ENCODE results near the gene STX3.
"Not testable (repeated sequence)": the region's sequence is repeated elsewhere in the genome, so short reads cannot be mapped to it uniquely, and the experiment has no call there.

The STX3 gene

DNA sequence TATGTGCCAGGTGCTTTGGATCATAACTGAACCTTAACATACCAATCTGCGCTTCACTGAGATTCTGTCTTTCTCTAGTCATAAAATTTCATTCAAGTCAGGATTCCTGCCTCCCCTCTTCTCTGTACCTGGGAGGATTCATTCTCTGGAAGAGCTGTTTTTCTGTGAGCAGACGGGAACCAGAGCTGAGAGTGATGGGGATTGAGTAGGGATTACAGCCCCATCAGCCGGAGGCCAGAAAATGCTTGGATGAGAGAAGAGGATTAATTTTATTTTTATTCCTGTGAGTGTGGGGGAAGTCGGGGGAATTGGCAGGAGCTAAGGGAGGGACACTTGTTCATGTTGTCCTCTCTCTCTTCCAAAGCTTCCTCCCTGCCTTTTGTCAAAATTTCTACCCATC is 4.7 kb downstream of the STX3 start:
- no peak for DNase-seq

DNA sequence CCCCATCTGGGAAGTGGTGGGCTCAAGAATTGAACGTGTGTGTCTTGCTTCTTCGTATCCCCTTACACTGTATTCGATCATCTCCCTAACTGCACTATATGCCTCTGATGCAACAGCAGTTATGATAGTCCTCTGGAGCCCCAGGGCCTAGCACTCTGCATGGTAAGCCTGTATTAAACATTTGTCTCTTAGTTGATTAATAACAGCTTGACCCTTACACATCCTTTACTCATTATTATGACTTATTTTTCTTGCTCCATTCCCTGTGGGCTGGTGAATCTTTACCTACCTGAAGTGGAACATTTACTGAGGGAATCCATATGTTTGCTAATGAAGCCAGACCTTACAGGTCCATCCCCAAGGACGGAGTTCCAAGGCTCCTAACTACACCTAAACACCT is 5.6 kb downstream of the STX3 start:
- no peak for DNase-seq

DNA sequence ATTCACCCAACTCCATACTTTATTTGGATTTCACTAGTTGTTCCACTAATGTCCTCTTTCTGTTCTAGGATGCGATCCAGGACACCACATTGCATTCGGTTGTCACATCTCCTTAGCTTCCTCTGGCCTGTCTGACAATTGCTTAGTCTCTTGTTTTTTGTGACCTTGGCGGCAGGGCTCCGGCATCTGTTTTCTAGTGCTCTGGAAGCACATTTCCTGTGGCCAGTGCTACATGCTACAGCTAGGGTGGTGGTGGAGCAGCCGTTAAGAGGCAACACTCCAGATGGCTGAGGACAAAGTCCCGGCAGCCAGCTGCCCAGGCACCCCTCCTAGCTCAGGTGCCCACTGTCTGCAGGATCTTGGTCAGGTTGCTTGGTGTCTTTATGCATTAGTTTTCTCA is 6.8 kb downstream of the STX3 start:
- no peak for DNase-seq

DNA sequence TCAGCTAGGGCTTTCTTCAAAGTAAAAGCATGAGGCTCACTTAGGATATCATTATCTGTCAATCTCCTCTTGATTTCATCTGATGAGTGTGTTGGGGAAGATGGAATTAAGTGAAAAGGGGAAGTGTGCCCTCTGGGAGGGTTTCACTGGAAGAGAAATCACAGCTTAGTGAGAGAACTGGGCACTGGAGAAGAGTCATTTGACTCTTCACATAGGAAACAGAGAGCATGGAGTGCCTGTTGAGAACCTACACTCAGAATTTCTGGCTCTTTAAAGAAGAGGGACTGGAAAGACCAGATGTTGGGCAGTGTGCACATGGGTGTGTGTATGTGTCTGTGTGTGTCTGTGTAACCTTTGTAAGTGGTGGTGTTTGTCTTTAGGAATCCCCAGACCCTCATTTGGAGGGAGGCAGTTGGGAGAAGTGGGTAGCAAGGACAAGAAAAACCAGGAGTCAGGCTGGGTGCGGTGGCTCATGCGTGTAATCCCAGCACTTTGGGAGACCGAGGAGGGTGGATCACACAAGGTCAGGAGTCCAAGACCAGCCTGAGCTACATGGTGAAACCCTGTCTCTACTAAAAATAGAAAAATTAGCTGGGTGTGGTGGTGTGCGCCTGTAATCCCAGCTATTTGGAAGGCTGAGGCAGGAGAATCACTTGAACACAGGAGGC is 10.0 kb downstream of the STX3 start:
- no peak for DNase-seq

DNA sequence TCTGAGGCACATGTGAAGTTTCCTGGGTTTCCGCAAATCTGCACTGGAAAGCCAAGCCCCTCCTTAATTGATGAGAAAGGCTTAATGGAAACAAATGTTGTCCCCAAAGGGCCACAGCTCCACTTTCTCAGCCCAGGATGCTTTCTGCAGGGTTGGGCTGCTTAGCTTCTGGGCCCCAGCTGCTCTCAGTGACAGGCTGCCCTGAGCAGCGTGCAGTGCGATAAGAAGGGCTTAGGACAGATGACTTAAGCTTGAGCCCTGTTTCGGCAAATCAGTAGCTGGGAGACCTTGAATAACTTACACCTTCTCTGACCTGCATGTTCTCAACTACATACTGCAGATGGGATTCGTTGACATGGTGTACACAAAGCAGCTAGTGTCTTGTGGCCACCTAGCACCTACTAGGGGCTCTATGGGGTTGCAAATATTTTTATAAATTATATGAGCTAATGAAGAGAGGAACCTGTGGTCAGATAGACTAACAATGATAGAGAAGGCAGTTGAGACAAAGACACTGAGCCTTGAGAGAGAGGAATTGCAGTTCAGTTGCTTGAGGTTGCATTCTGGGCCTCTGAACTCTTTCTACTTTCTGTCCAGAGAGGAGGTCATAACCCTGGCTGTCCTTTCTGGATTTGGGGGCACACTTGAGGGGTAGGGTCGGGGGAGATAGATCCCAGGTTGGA is 11.5 kb downstream of the STX3 start:
- DNase-seq = no peak

DNA sequence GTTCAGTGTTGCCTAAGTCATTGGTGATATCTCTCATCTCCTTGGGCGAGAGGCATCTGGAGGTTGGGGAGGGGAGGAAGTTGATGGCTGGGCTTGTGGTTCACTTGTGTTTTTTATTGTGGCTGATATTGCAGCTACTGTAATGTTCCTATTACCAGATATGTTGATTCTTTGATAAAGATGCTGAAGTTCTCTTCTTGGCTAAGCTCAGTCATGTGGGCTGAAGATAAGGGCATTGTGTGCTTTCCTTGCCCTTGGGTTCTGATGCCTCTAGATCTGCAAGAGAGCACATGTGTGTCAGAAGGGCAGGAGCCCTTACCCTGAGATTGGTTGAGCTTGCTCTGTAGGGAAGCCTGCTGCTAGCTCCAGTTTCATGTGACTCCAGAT is 12.0 kb downstream of the STX3 start:
- no peak for DNase-seq

DNA sequence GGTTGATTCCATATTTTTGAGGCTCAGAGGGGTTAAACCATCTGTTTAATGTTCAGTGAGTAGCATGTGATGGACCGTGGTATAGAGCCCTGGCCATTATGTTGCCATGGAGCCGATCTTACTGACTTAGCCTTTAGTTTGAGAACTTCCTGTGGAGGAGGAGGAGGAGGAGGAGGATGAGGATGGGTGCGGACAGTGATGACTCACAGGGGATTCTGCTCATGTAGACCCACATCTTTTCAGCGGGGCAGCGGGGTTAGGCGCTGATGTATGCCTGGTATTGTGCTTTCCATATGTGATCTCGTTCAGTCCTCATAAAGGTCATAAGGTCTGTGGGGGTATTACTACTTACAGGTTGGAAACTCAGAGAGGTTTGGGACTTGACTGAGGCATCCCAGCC is 13.9 kb downstream of the STX3 start:
- no peak for DNase-seq

DNA sequence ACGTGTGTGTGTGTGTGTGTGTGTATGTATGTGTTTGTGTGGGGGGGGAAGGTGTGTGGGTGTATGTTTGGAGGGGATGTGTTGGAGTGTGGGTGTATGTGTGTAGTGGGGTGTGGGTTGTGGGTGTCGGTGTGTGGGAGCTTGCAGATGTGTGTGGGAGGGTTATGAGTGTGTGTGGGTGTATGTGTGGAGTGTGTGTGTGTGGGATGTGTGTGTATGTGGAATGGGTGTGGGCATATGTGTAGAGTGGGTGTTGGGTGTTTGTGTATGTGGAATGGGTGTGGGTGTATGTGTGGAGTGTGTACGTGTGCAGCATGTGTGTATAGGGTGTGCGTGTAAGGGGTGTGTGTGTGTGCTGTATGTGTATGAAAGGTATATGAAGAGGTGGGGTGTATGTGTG is 14.7 kb downstream of the STX3 start:
- no peak for DNase-seq

DNA sequence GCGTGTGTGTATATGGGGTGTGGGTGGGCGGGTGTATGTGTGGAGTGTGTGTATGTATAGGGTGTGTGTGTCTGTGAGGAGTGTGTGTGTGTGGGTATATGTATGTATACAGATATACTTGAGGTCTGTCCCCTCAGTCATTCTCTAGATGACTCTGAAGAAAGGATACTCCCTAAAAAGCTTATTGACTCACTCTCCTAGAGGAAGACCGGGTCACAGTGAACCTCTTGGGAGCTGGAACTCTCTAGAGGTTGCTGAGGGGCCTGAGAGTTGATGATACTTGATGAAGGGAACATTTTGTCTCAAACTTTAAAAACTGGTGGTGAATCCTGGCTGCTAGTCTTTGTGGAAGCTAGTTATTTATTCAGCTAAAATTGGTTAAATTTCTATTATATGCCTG is 15.1 kb downstream of the STX3 start:
- no peak for DNase-seq

DNA sequence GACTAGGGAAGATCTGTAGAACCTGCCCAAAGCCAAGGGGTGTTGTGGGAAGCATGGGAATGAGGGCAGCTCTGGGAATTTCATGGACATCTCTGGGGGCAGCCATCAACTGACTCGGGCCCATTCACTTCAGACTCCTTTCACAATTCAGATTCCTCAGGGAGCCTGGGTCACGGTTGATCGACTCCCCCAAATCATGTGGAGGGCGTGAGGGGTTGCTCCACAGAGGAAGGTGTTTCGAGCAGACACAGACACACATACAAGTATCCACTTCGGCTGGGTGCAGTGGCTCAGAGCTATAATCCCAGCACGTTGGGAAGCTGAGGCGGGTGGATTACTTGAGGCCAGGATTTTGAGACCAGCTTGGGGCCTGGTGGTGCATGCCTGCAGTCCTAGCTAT is 15.7 kb downstream of the STX3 start:
- DNase-seq = no peak

DNA sequence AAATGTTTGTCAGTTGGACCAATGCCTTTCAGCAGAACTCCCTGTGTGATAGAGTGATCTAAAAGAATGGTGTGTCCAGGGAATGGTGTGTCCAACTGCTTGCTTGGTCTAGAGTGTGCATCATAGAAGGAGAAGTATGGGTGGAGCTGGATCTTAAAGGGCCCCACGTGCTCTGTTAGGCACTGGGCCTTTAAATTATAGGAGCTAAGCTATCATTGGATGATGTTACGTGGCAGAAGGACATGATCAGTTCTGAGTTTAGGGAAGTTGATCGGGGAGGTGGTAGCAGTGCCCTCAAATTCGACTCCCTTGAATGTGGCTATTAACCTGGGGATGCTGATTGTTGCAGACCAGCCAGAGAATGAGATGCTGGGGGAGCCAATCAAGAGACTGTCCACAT is 16.4 kb downstream of the STX3 start:
- DNase-seq = no peak

DNA sequence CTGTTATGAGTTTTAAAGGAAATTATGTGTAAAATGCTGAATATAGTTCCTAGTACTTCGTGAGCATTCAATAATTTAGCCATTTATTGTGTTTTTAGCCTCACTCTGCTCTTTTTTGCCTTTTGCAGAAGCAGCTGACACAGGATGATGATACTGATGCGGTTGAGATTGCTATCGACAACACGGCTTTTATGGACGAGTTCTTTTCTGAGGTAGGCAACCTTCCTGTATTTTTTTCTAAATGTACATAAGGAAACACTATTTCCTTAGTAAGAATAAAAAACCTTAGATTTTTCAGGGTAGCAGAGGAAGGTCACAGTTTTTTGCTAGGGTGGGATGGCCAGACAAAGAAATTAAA is 17.9 kb downstream of the STX3 start:
- no peak for DNase-seq

DNA sequence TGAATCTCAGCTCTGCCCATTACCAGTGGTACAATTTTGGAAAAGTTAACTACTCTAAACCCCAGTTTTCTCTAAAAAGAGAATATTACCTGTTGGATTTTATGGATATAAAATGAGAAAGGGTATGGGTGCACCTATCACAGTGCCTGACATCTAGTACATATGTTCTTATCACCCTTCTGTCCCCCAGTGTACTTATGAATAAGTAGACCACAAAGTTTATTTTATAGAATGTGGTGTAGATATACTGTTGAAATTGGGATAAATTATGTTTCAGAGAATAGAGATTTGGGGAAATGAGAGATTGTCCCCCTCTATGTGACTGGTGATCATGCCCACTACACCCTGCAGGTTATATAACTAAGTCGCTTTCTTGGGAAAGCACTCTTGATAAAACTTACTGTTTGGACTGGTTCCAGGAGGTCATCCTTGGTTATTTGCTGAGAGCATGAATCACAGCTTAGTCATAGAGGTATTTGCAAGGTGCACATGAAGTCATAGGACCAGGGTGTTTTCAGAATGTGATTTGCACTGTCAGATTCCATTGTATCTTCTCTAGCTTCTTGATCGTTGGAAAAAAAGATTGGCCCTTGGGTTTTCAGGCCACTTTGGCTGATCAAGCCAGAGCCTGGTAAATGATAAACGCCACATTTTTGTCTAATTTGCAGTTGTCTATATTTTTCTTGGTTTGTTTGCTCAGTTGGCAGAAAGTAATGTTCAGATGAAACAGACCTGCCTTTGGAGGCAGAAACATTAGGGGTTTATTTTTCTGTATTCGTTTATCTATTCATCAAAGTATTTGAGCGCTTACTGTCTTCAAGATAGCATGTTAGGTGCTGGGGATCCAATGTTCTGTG is 21.3 kb downstream of the STX3 start:
- no peak for DNase-seq

DNA sequence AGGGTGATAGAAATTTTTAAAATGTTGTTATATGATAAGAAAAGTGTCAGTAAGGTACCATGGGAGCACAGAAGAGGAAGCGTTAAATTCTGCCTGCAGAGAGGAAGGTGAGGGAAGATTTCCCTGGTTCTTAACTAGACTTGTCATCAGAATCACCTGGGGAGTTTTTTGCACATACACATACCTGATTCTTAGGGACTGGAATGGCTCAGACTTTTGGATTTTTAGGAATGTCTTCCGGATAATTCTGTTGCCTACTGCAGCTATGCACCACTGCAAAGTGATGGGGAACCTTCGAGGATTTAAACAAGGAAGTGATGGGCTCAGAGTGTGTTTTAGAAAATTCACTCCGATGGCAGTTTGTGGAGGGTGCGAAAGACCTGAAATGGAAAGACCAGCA is 21.9 kb downstream of the STX3 start:
- no peak for DNase-seq

DNA sequence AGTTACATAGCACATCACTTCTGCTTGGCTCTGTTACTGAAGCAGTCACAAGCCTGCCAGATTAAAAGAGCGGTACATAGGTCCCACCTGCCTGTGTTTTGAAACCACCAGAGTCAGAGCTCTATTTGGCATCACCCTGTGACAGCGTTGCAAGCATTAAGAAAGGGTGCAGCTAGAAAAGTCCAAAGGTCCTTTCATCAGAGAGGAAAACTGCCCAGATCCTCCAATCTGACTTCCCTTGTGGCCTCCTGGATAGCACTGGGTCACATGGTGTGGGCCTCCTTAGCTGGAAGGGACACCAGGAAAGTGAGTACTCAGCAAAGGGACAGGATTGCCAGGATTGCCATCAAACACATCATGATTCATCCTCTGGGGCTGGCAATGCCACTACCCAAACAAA is 22.9 kb downstream of the STX3 start:
- no peak for DNase-seq

DNA sequence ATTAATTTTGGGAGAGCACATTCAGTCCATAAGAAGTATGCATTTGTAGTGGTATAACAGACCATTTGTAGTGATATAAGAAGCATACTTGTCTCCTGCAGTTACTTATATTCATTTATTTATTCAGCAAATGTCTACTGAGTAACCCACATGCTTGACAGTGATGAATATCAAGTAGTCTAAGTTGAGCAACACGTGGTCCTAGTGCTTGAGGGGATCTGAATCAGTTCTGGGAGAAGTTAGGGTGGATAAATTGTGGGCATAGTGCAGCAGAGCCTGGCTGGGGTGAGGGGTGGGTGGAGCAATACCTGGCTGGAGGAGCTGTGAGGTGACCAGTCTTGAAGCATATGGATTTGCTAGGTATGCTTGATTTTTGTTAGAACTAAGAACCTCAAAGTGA is 24.3 kb downstream of the STX3 start:
- DNase-seq = no peak

DNA sequence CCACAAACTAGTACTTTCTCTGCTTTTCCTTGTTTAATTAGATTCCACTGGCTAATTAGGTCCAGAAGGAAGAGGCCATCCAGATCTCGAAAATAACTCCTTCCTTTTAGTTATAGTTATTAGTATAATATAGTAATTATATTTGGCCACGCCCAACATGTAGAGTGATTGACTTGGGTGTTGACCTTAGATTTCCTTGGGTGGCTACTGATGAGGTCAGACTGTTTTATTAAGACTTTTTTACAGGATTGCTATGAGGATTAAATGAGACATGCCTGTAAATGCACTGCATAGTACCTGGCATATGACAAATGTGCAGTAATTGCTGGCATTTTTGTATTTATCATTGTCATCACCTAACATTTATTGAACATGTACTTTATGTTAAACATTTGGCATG is 26.9 kb downstream of the STX3 start:
- DNase-seq = no peak

DNA sequence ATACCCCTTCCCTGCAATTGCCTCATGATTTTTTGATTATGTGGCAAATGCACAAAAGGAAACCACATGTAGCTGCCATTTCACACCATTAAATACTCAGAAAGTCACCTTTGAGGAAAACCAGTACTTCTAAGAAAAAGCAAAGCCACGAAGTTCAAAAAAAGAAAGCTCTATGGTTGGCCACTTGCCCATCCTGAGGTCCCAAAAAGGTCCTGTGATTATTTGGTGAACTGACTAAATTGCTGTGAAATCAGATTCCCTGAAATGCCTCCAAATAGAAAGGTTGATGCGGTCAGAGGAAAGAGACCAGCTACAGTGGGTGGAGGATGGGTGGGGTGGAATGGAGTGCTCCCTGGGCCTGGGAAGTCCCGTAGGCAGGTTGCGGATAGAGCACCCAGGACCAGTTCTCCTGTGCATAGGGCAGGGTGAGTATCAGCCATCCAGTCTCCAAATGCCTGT is 28.5 kb downstream of the STX3 start:
- DNase-seq = no peak

DNA sequence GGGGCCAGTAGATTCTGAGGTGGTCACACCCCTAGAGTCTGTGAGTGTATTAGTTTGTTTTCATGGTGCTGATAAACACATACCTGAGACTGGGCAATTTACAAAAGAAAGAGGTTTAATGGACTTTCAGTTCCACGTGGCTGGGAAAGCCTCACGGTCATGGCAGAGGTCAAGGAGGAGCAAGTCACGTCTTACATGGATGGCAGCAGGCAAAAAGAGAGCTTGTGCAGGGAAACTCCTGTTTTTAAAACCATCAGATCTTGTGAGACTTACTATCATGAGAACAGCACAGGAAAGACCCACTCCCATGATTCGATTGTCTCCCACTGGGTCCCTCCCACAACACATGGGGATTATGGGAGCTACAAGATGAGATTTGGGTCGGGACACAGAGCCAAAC is 29.3 kb downstream of the STX3 start:
- DNase-seq = not testable (repeated sequence)

DNA sequence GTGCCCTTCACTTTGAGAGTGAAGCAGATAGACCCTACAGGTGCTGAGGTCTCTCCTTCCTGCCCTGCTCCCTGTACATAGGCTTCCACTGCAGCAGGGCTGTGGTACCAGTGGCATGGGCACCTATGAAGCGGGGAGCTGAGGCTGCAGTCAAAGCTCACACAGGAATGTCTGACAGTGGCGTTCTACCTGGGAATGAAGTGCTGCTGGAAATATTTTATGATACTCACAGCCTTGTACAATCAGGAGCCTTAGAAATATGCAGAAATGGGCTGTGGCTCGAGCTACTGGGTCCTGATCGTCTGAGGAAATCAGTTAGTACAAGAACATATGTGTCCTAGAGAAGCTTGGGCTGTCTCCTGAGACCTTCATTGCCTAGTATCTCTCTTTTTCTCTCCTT is 30.6 kb downstream of the STX3 start:
- no peak for DNase-seq

DNA sequence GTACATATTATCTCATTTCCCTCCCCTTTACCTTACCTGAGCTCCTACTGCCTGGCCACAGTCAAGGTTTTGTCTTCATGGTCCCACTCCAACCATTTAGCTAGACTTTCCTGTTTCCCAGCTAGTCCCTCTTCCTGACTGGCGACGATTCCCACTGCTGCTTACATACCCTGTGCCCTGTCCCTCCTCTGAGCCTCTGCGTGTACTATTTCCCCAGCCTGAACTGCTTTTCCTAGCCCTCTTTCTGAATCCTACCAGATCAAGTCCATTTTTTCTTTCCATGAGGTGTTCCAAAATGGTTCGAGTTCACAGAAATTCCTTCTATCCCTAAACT is 32.0 kb downstream of the STX3 start:
- no peak for DNase-seq

DNA sequence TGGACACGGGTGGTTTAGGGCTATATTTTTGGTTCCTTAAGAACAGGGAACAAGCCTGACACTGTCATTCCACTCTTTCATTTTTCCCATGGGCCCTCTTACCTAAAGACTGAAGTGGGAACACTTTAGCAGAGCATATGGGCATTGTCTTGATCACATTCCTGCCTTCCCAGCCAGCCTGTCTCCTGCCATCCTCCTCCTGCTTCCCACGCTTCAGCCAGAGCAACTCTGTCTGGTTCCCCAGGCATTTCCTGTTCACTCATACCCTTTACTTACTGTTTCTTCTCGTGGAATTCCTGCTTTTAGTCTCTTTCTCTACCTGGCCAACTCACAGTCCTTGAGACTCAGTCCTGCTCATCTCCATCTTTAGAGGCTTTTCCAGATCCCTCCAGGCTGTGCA is 32.6 kb downstream of the STX3 start:
- DNase-seq = no peak

DNA sequence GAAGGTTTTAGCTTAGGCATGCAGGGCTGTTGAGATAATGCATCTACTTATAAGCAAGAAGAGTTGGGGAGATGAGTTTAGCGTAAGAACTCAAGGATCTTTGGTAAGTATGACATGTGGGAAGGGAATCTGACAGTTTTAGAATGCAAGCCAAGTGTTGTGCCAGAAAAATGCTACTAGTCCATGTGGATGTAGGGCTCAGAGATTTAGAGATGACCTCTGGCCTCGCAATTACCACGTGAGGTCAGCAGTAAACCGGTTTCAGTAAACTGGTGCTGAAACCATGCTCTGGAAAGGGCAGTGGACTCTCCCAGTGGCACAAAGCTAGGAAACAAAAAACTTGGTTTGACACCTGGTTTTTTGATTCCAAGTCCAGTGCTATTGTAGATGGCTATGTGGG is 36.5 kb downstream of the STX3 start:
- DNase-seq = no peak

DNA sequence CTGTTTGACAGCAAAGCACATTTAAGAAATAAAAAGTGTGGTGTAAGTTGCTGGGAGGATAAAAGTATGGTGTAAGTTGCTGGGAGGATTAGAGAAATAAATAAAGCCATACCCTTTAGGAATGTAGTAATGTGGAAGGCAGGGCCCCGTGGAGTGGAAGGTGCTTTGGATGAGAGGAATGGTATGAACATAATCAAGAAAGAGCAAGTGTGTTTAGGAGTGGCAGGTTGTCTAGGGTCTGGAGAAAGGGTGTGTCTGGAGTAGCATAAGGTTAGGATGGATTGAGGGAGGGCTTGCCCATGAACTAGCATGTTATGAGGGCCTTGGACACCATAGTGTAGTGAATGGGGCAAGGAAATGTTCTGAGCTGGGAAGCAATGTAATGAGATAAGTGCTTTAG is 37.3 kb downstream of the STX3 start:
- DNase-seq = no peak
